Glomerular endothelial cell (primary cell): ENCODE results near the gene NEURL2. TPM values are rescaled to one million over a fixed set of nuclear protein-coding genes. Genes with fewer than 3 reads are reported as not detected.
"Not testable (repeated sequence)": the region's sequence is repeated elsewhere in the genome, so short reads cannot be mapped to it uniquely, and the experiment has no call there.

ENCODE experiments used
- DNase-seq: peaks from one replicate; pipeline ENCODE4 v3.0.0-alpha.2; 2011; ENCODE audit warnings: low read depth, low spot score; ENCODE audit errors: extremely low read depth
- total RNA-seq: library from RNA; depleted of rRNA; stranded (reverse); fragments of >200 nt; gene quantifications from 2 replicates; pipeline ENCODE4 v1.2.3, GENCODE V29; 2015

Gene NEURL2
- total RNA-seq, 1 donor from 2014 or later: 4.8 TPM

- DNase-seq: not testable (repeated sequence)
Measured at GRCh38 chr20:45901332-45901731, 10.3 kb upstream of the NEURL2 start.

GRCh38 chr20:45899046-45899835 is 8.2 kb upstream of the NEURL2 start:
- DNase-seq: no peak

- no peak for DNase-seq
Measured at GRCh38 chr20:45898285-45898684, 7.3 kb upstream of the NEURL2 start.

- DNase-seq: no peak
Measured at GRCh38 chr20:45897692-45898091, 6.7 kb upstream of the NEURL2 start.

- DNase-seq: no peak
Measured at GRCh38 chr20:45897289-45897688, 6.3 kb upstream of the NEURL2 start.

- no peak for DNase-seq
Measured at GRCh38 chr20:45896641-45897161, 5.7 kb upstream of the NEURL2 start.

- DNase-seq: no peak
Measured at GRCh38 chr20:45894797-45895196, 3.8 kb upstream of the NEURL2 start.

GRCh38 chr20:45893831-45894230 is 2.8 kb upstream of the NEURL2 start:
- no peak for DNase-seq

GRCh38 chr20:45892828-45893500 is 2.0 kb upstream of the NEURL2 start:
- DNase-seq: no peak

- no peak for DNase-seq
Measured at GRCh38 chr20:45892049-45892825, 1.2 kb upstream of the NEURL2 start.

GRCh38 chr20:45890077-45890984 is 677 bp downstream of the NEURL2 start:
- DNase-seq: peak; percentile 60

GRCh38 chr20:45888681-45889080 is 2.3 kb downstream of the NEURL2 start:
- DNase-seq: no peak

GRCh38 chr20:45887346-45887715 is 3.7 kb downstream of the NEURL2 start, which contains the start of gene SPATA25:
TSS of gene SPATA25 (minus strand) at chr20:45887622. CDS start at chr20:45887590, 32 bp downstream.
- no peak for DNase-seq

- no peak for DNase-seq
Measured at GRCh38 chr20:45886590-45887345, 4.2 kb downstream of the NEURL2 start.

- no peak for DNase-seq
Measured at GRCh38 chr20:45883100-45883469, 7.9 kb downstream of the NEURL2 start.

- DNase-seq: no peak
Measured at GRCh38 chr20:45882469-45883099, 8.4 kb downstream of the NEURL2 start.

GRCh38 chr20:45880988-45881788 is 9.8 kb downstream of the NEURL2 start, which contains the start of gene ZSWIM1:
TSS of gene ZSWIM1 (plus strand) at chr20:45881227. CDS start at chr20:45882593, 1,366 bp downstream.
- peak; percentile 96 for DNase-seq
